AG04449 (cell line): ENCODE results near the gene ANKRD22.
"Not testable (repeated sequence)": the region's sequence is repeated elsewhere in the genome, so short reads cannot be mapped to it uniquely, and the experiment has no call there.

Experiments used
- CTCF ChIA-PET: fragments of 350-600 bp; formaldehyde crosslinking; extraction: SDS; loops from one replicate; lab custom pipeline; 2021; ENCODE audit warnings: antibody characterized with exemption; lab: Yijun Ruan, JAX
- POLR2A ChIA-PET: fragments of 400-600, 350-600 bp; formaldehyde crosslinking; extraction: SDS; loops from one replicate; lab custom pipeline; 2020; ENCODE audit warnings: antibody characterized with exemption, inconsistent platforms; lab: Yijun Ruan, JAX
- DNase-seq: peaks from one replicate; pipeline ENCODE4 v3.0.0-alpha.2; 2010; ENCODE audit warnings: low read depth, low spot score
- H3K4me3 ChIP-seq: 2 replicates; pipeline ENCODE4 v1.5.1; 2011; ENCODE audit warnings: low read depth, mild to moderate bottlenecking, control low read depth, low read length
- TF ChIP-seq, protein P1 (sequence below): IDR thresholded peaks from one replicate; pipeline ENCODE4 v1.5.1; 2011; ENCODE audit warnings: mild to moderate bottlenecking, moderate library complexity, low read length, control low read depth, inconsistent platforms; ENCODE audit not compliant: insufficient read depth; ENCODE audit errors: missing control alignments

ANKRD22 gene

DNA sequence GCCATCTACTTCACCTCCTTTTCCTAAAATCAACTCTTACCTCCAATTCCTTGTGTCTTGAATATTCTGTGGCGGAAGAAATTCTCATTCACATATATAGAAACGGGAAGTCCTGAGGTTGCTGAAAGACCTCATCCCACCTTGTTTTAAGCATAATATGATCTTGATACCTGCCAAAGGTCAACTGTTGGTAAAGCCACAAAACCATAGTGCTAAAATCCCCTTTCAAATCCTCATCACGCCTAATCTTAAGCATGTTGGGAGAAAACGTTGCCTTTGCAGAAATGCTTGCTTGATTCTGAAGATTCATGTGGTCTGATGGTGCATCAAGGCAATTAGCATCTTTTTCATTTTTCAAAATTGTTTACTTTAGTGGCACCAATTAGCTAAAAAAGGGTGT is 8.5 kb downstream of the ANKRD22 start:
- POLR2A ChIA-PET = no interaction called here
- no peak overlapping the region for H3K4me3 ChIP-seq
- CTCF ChIA-PET = interaction anchor here (1.6 to 27.7 kb wide), 3 partner anchors 9 to 87 kb away, joined by 4 to 1009 read pairs (median 103); no protein-coding TSS in a partner anchor
- TF ChIP-seq, protein P1, sequence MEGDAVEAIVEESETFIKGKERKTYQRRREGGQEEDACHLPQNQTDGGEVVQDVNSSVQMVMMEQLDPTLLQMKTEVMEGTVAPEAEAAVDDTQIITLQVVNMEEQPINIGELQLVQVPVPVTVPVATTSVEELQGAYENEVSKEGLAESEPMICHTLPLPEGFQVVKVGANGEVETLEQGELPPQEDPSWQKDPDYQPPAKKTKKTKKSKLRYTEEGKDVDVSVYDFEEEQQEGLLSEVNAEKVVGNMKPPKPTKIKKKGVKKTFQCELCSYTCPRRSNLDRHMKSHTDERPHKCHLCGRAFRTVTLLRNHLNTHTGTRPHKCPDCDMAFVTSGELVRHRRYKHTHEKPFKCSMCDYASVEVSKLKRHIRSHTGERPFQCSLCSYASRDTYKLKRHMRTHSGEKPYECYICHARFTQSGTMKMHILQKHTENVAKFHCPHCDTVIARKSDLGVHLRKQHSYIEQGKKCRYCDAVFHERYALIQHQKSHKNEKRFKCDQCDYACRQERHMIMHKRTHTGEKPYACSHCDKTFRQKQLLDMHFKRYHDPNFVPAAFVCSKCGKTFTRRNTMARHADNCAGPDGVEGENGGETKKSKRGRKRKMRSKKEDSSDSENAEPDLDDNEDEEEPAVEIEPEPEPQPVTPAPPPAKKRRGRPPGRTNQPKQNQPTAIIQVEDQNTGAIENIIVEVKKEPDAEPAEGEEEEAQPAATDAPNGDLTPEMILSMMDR = no peak
- no peak for DNase-seq

DNA sequence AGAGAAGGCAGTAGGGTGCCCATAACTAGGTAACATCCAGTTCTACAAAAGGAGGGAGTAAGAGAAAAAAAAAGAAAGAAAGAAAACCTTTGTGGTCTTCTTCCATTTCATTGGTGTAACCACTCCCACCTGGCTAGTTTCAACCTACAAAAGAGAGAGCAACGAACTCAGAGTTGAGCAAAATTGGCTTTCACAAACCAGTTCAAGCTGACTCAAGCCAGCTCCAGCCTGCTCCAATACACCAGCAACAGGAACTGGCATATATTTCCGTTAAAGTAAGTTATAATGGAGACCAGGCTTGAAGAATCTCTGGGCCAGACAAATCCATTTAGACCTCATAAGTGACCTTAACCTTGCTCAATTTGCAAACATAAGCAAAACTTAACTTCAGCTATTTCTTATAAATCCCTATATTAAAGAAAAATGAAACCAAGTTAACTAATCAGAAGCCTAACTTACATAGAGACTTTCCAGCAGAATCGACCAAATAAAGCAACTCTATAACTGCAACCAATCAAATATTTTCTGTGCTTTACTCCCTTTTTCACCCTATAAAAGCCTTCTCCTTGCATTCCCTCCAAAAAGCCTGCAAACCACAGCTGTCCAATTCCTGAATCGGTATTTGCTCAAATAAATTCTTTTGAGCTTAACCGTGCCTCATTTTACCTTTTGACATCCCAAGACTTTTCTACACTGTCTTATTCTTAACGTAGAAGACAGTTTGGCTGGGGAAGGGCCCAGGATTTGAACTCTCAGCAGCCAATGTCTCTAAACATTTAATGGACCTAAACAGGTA is 10.1 kb downstream of the ANKRD22 start:
- TF ChIP-seq, protein P1 = no peak
- ChIA-PET POLR2A (no interaction called here), CTCF (interaction anchor here (1.2 to 27.7 kb wide), 3 partner anchors 14 to 104 kb away, joined by 3 to 1009 read pairs (median 4); no protein-coding TSS in a partner anchor)
- no peak overlapping the region for H3K4me3 ChIP-seq
- DNase-seq = no peak

DNA sequence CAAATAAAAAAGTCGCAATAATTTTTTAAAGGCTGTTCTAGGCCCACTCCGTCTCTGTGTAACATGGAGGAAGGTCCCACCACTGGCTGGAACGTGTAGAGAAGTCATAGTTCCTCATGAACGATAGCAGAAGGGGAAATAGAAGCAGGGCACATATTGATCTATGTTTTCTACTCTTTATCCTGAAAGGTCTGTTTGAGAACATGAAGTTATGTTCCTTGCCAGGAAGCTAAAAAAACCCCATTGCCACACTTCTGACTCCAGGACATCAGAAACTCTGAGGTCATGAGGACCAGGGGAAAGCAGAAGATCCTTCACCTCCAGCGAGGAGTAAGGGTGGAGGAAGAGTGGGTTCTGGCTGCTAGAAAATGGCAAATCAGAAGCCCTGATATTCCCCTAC is 10.8 kb downstream of the ANKRD22 start:
- no peak for DNase-seq
- no peak overlapping the region for H3K4me3 ChIP-seq
- CTCF ChIA-PET = interaction anchor here (1.2 to 27.7 kb wide), 6 partner anchors 7 to 376 kb away, joined by 3 to 1009 read pairs (median 6); no protein-coding TSS in a partner anchor
- POLR2A ChIA-PET = no interaction called here
- TF ChIP-seq, protein P1 = no peak

DNA sequence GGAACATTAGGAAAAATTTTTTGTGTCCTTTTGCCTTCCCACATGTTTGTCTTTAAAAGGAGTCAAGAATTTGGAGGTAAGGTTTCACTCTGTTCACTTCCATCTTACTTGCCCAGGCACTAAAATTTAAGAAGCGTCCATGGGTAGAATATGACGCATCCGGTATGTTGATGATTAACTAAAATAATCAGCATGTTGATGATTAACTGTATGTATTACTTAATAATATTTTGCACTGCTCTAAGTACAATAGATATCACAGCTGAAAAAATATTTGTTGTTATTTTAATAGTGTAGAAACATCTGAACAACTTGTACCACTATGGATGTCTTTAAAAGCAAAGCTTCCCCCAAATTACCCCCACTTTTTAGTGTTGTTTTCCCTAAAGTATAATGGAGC is 11.5 kb downstream of the ANKRD22 start:
- no peak for DNase-seq
- ChIA-PET POLR2A (interaction anchor here (0.6 kb wide), 1 partner anchor 191 kb away, joined by 3 read pairs; no protein-coding TSS in a partner anchor), CTCF (interaction anchor here (1.3 to 27.7 kb wide), 4 partner anchors 8 to 377 kb away, joined by 3 to 1009 read pairs (median 7); no protein-coding TSS in a partner anchor)
- H3K4me3 ChIP-seq = no peak overlapping the region
- TF ChIP-seq, protein P1 = no peak

DNA sequence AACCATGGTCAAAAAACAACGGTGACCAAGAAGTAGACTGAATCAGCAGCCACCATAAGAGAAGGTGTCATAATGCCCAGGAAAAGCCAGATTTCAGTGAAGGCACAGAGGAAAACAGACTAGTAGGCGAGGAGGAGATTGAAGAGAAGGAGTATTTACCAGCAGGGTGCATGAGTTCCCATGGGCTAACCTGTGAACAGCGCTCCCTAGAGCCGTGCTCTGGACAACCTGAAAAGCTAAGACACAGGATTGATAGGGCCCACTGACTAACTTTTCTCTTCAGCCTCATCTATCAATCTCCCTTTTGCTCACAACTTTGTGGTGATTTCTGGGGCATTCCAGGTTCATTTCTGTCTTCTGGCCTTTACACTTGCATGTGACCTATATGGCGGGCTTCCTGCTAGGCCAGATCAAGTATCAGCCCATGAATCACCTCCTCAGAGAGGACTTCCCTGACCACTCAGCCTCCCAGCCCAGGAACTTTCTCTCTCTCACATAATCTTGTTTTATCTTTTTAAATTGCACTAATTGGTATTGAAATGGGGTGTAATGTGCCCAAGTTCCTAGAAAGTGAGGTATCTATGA is 12.8 kb downstream of the ANKRD22 start:
- no peak overlapping the region for H3K4me3 ChIP-seq
- CTCF ChIA-PET = interaction anchor here (1.0 to 27.7 kb wide), 4 partner anchors 11 to 379 kb away, joined by 4 to 1009 read pairs (median 24); no protein-coding TSS in a partner anchor
- TF ChIP-seq, protein P1 = no peak
- POLR2A ChIA-PET = no interaction called here
- no peak for DNase-seq

DNA sequence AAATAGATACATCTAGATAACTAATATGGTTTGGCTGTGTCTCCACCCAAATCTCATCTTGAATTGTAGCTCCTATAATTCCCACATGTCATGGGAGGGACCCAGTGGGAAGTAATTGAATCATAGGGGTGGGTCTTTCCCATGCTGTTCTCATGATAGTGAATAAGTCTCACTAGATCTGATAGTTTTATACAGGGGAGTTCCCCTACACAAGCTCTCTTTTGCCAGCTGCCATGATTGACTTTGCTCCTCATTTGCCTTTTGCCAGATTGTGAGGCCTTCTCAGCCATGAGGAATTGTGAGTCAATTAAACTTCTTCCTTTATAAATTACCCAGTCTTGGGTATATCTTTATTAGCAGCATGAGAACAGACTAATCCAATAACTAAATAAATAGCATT is 14.0 kb downstream of the ANKRD22 start:
- DNase-seq, H3K4me3 ChIP-seq: not testable (repeated sequence)
- POLR2A ChIA-PET = interaction anchor here (3.3 kb wide), 1 partner anchor 94 kb away, joined by 21 read pairs; no protein-coding TSS in a partner anchor
- CTCF ChIA-PET = interaction anchor here (0.6 to 27.7 kb wide), 21 partner anchors 8 to 381 kb away, joined by 3 to 1009 read pairs (median 20); partner anchors contain the start of gene FAS
